A549 (cell line): Measurements from ENCODE around the gene AMIGO2. TPM values are rescaled to one million over a fixed set of nuclear protein-coding genes. Genes with fewer than 3 reads are reported as not detected.
"Not testable (repeated sequence)": the region's sequence is repeated elsewhere in the genome, so short reads cannot be mapped to it uniquely, and the experiment has no call there.

ENCODE experiments used
- ATAC-seq, 2 experiments: fragments of 200-7000 bp in 1 of 2; fragments of >200 bp in 1 of 2; cut with Nextera tagmentation in 1 of 2; cut with Tn5 transposase in 1 of 2; 3 replicates each; pipeline versions ENCODE4 v1.8.0 to v1.9.1; 2018 to 2020; ENCODE audit warnings: mild to moderate bottlenecking in 1 of 2, moderate library complexity in 1 of 2
- CTCF ChIA-PET: fragments of 300-600 bp; sonication (Branson Sonifier 250); formaldehyde crosslinking; extraction: SDS; loops from one replicate; lab custom pipeline; 2021; ENCODE audit warnings: antibody characterized with exemption, inconsistent platforms; lab: Yijun Ruan, JAX
- POLR2A ChIA-PET: fragments of 350-600 bp; formaldehyde crosslinking; extraction: SDS; loops from one replicate; lab custom pipeline; 2021; ENCODE audit warnings: antibody characterized with exemption, inconsistent platforms; lab: Yijun Ruan, JAX
- DNase-seq, 2 experiments: peaks; one replicate each; pipeline versions ENCODE4 v3.0.0 to v3.0.0-alpha.2; 2011 to 2016; ENCODE audit warnings: low read depth in 1 of 2, low spot score in 1 of 2
- FAIRE-seq: peaks from 2 replicates; lab custom pipeline; 2011; peaks lifted over from hg19 to GRCh38; lab: Jason Lieb, UNC
- H3K27ac ChIP-seq, 2 experiments: fragments of >200 bp; sonication (Bioruptor Twin); formaldehyde crosslinking; 3 replicates each; pipeline ENCODE4 v1.5.1; 2016 to 2017
- H3K4me1 ChIP-seq: fragments of >200 bp; sonication (Bioruptor Twin); formaldehyde crosslinking; 3 replicates; pipeline ENCODE4 v1.6.1; 2016
- H3K4me2 ChIP-seq: fragments of >200 bp; sonication (Bioruptor Twin); formaldehyde crosslinking; 3 replicates; pipeline ENCODE4 v1.6.1; 2016
- H3K4me3 ChIP-seq: fragments of >200 bp; sonication (Bioruptor Twin); formaldehyde crosslinking; 3 replicates; pipeline ENCODE4 v1.5.1; 2016
- H3K9me3 ChIP-seq: fragments of >200 bp; sonication (Bioruptor Twin); formaldehyde crosslinking; 3 replicates; pipeline ENCODE4 v1.6.1; 2016
- CBX2 ChIP-seq: fragments of 200-600 bp; sonication (generic); IDR thresholded peaks from 2 replicates; pipeline ENCODE4 v1.6.1; 2016; ENCODE audit warnings: low read depth, mild to moderate bottlenecking, borderline replicate concordance
- CBX8 ChIP-seq: fragments of 200-600 bp; sonication (generic); IDR thresholded peaks from 2 replicates; pipeline ENCODE4 v1.6.1; 2016
- CHD4 ChIP-seq: fragments of 200-600 bp; sonication (generic); IDR thresholded peaks from 2 replicates; pipeline ENCODE4 v1.6.1; 2016; ENCODE audit warnings: antibody characterized with exemption, mild to moderate bottlenecking, borderline replicate concordance
- FOSB ChIP-seq: fragments of 250-450 bp; sonication (Bioruptor Pico); IDR thresholded peaks from 2 replicates; pipeline ENCODE4 v1.5.0; 2020; ENCODE audit warnings: mild to moderate bottlenecking, moderate library complexity
- FOSL2 ChIP-seq, 2 experiments: fragments of 450-650 bp in 1 of 2; fragments of >200 bp in 1 of 2; sonication (Bioruptor Twin) in 1 of 2; formaldehyde crosslinking; IDR thresholded peaks; 2 replicates each; pipeline versions ENCODE4 v1.5.0 to v1.6.1; 2016 to 2020; ENCODE audit warnings: mild to moderate bottlenecking in 1 of 2, moderate library complexity in 1 of 2
- FOXS1 ChIP-seq: fragments of 250-450 bp; sonication (Bioruptor Pico); IDR thresholded peaks from 2 replicates; pipeline ENCODE4 v1.5.0; 2020; ENCODE audit warnings: mild to moderate bottlenecking, moderate library complexity
- KDM1A ChIP-seq: fragments of 200-600 bp; sonication (generic); IDR thresholded peaks from 2 replicates; pipeline ENCODE4 v1.6.1; 2016; ENCODE audit warnings: low read depth, mild to moderate bottlenecking
- MAFK ChIP-seq: fragments of 450-650 bp; IDR thresholded peaks from 2 replicates; pipeline ENCODE4 v1.6.1; 2014; ENCODE audit not compliant: partially characterized antibody
- MAZ ChIP-seq: fragments of 150-350 bp; IDR thresholded peaks from 2 replicates; pipeline ENCODE4 v1.6.1; 2014; ENCODE audit warnings: antibody characterized with exemption, low read depth, low read length, borderline replicate concordance
- NR3C1 ChIP-seq: fragments of >200 bp; sonication (Bioruptor Twin); formaldehyde crosslinking; IDR thresholded peaks from 3 replicates; pipeline ENCODE4 v1.6.1; 2017
- POLR2AphosphoS2 ChIP-seq: conservative IDR thresholded peaks from 2 replicates; pipeline ENCODE4 v1.6.1; 2012; ENCODE audit warnings: low read length, improper control_type of control experiment, inconsistent platforms
- RAD21 ChIP-seq, 2 experiments: fragments of >200 bp in 1 of 2; sonication (Bioruptor Twin) in 1 of 2; formaldehyde crosslinking in 1 of 2; IDR thresholded peaks in 1 of 2; conservative IDR thresholded peaks in 1 of 2; 2 replicates in 1 of 2; 3 replicates in 1 of 2; pipeline ENCODE4 v1.6.1; 2012 to 2018; ENCODE audit warnings: inconsistent platforms in 1 of 2
- RCOR1 ChIP-seq: fragments of 150-350 bp; IDR thresholded peaks from 2 replicates; pipeline ENCODE4 v1.6.1; 2014; ENCODE audit warnings: antibody characterized with exemption, low read length, low read depth
- RFX5 ChIP-seq: fragments of 450-650 bp; IDR thresholded peaks from 2 replicates; pipeline ENCODE4 v1.7.1; 2014; ENCODE audit warnings: antibody characterized with exemption, mild to moderate bottlenecking, moderate library complexity
- RNF2 ChIP-seq: fragments of 200-600 bp; sonication (generic); IDR thresholded peaks from 2 replicates; pipeline ENCODE4 v1.6.1; 2016; ENCODE audit warnings: low read depth, mild to moderate bottlenecking, antibody characterized with exemption, moderate library complexity, borderline replicate concordance
- SREBF2 ChIP-seq: fragments of 450-650 bp; IDR thresholded peaks from 2 replicates; pipeline ENCODE4 v1.6.1; 2014; ENCODE audit warnings: mild to moderate bottlenecking, moderate library complexity
- WGBS: methylation state at CpG from one replicate; pipeline ENCODE4 v1.1.6; 2017; ENCODE audit errors: missing lambda C conversion rate; 5-methylcytosine and 5-hydroxymethylcytosine counted together
- polyA plus RNA-seq, 4 experiments: library from polyadenylated mRNA; depleted of rRNA in 3 of 4; stranded (reverse); fragments of >200 nt; fragmentation: RNase III in 1 of 4; extraction: RNeasy Plus Mini Kit Qiagen cat#74134 plus additional on column Dnase treatment in 1 of 4; gene quantifications; 2 replicates in 3 of 4; 3 replicates in 1 of 4; pipeline ENCODE4 v1.2.3, GENCODE V29; 2011 to 2017
- TF ChIP-seq, protein P1 (sequence below): fragments of >200 bp; sonication (Bioruptor Twin); formaldehyde crosslinking; IDR thresholded peaks from 2 replicates; pipeline ENCODE4 v1.6.1; 2016
- TF ChIP-seq, protein P2 (sequence below): fragments of >200 bp; sonication (Bioruptor Twin); formaldehyde crosslinking; IDR thresholded peaks from 3 replicates; pipeline ENCODE4 v1.5.1; 2016
- TF ChIP-seq, protein P3 (sequence below): fragments of 200-600 bp; sonication (generic); IDR thresholded peaks from 2 replicates; pipeline ENCODE4 v1.6.1; 2016; ENCODE audit warnings: antibody characterized with exemption, mild to moderate bottlenecking, moderate library complexity

AMIGO2 gene
- polyA plus RNA-seq, 2 of the 4 experiments (the other 2 are of a cell fraction) = 288 to 636 TPM

DNA sequence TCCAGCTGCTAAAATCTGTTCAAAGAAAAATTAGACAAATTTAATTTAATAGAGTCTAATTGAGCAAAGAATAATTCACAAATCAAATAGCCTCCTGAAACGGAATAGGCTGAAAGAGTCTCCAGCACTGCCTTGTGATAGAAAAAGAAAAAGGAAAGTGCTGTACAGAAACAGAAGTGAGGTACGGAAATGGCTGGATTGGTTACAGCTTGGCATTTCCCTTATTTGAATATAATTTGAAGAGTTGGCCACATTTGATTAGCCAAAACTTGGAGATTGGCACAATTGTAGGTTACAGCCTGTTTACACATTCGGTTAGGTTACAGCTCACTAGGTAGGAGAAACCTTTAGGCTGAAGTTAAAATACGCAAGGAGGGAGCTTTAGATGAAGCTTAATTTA is 25.1 kb downstream of the AMIGO2 start:
- POLR2A ChIA-PET = no interaction called here
- TF ChIP-seq POLR2AphosphoS2 = no peak
- TF ChIP-seq, all 56 proteins: peak for 0
- H3K4me2 ChIP-seq = no peak overlapping the region
- CTCF ChIA-PET = interaction anchor here (0.8 to 4.4 kb wide), 3 partner anchors 15 to 930 kb away, joined by 3 to 25 read pairs (median 3); no protein-coding TSS in a partner anchor
- no peak for DNase-seq
- 87% methylated on average over 4 of the region's 4 CpGs for WGBS
- FAIRE-seq = no peak
- H3K4me3 ChIP-seq = no peak overlapping the region
- H3K4me1 ChIP-seq = no peaks in the 10 kb centered on the region
- peaks cover 17% of the 10 kb centered on the region; the same call in 2 of the 3 replicates for H3K9me3 ChIP-seq
- no peak for ATAC-seq
- H3K27ac ChIP-seq = no peak overlapping the region

- H3K4me3 ChIP-seq = no peak overlapping the region
- ATAC-seq (no peak), FAIRE-seq (no peak), DNase-seq (no peak)
- no peak for TF ChIP-seq MAZ
- TF ChIP-seq FOXS1 (CRISPR knock-in tag) = no peak
- TF ChIP-seq RNF2 = no peak
- TF ChIP-seq CBX2 = no peak
- TF ChIP-seq NR3C1 = no peak
- H3K4me1 ChIP-seq = no peaks in the 10 kb centered on the region
- ChIA-PET CTCF (interaction anchor here (0.8 to 4.4 kb wide), 3 partner anchors 16 to 929 kb away, joined by 3 to 25 read pairs (median 3); no protein-coding TSS in a partner anchor), POLR2A (interaction anchor here (0.5 kb wide), 1 partner anchor 20 kb away, joined by 4 read pairs; no protein-coding TSS in a partner anchor)
- H3K4me2 ChIP-seq = no peak overlapping the region
- no peak overlapping the region for H3K27ac ChIP-seq
- H3K9me3 ChIP-seq = peaks cover 17% of the 10 kb centered on the region; the same call in 2 of the 3 replicates
These were observed 25.8 kb downstream of the AMIGO2 start for GRCh38 chr12:47053961-47054360.

- POLR2A ChIA-PET = no interaction called here
- no peak for ATAC-seq
- WGBS = 48% methylated on average over 2 of the region's 2 CpGs
- peaks cover 17% of the 10 kb centered on the region; the same call in 2 of the 3 replicates for H3K9me3 ChIP-seq
- no peak overlapping the region for H3K4me2 ChIP-seq
- no peak overlapping the region for H3K27ac ChIP-seq
- TF ChIP-seq, protein P1, sequence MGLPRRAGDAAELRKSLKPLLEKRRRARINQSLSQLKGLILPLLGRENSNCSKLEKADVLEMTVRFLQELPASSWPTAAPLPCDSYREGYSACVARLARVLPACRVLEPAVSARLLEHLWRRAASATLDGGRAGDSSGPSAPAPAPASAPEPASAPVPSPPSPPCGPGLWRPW = no peak
- no peak for TF ChIP-seq NR3C1
- TF ChIP-seq, protein P2, sequence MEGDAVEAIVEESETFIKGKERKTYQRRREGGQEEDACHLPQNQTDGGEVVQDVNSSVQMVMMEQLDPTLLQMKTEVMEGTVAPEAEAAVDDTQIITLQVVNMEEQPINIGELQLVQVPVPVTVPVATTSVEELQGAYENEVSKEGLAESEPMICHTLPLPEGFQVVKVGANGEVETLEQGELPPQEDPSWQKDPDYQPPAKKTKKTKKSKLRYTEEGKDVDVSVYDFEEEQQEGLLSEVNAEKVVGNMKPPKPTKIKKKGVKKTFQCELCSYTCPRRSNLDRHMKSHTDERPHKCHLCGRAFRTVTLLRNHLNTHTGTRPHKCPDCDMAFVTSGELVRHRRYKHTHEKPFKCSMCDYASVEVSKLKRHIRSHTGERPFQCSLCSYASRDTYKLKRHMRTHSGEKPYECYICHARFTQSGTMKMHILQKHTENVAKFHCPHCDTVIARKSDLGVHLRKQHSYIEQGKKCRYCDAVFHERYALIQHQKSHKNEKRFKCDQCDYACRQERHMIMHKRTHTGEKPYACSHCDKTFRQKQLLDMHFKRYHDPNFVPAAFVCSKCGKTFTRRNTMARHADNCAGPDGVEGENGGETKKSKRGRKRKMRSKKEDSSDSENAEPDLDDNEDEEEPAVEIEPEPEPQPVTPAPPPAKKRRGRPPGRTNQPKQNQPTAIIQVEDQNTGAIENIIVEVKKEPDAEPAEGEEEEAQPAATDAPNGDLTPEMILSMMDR = no peak
- TF ChIP-seq, protein P3, sequence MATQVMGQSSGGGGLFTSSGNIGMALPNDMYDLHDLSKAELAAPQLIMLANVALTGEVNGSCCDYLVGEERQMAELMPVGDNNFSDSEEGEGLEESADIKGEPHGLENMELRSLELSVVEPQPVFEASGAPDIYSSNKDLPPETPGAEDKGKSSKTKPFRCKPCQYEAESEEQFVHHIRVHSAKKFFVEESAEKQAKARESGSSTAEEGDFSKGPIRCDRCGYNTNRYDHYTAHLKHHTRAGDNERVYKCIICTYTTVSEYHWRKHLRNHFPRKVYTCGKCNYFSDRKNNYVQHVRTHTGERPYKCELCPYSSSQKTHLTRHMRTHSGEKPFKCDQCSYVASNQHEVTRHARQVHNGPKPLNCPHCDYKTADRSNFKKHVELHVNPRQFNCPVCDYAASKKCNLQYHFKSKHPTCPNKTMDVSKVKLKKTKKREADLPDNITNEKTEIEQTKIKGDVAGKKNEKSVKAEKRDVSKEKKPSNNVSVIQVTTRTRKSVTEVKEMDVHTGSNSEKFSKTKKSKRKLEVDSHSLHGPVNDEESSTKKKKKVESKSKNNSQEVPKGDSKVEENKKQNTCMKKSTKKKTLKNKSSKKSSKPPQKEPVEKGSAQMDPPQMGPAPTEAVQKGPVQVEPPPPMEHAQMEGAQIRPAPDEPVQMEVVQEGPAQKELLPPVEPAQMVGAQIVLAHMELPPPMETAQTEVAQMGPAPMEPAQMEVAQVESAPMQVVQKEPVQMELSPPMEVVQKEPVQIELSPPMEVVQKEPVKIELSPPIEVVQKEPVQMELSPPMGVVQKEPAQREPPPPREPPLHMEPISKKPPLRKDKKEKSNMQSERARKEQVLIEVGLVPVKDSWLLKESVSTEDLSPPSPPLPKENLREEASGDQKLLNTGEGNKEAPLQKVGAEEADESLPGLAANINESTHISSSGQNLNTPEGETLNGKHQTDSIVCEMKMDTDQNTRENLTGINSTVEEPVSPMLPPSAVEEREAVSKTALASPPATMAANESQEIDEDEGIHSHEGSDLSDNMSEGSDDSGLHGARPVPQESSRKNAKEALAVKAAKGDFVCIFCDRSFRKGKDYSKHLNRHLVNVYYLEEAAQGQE = no peak
- TF ChIP-seq RFX5 = no peak
- no peak for TF ChIP-seq RAD21 (conservative IDR thresholded peaks at IDR 0.05 in 1 of 2, IDR thresholded peaks at IDR 0.05 in 1 of 2)
- no peak for TF ChIP-seq CBX8
- no peak for TF ChIP-seq RNF2
- TF ChIP-seq FOSL2 (IDR thresholded peaks at IDR 0.05) = no peak
- no peak for TF ChIP-seq FOSL2 (CRISPR knock-in tag; IDR thresholded peaks at IDR 0.05)
- TF ChIP-seq FOSB (CRISPR knock-in tag) = no peak
- TF ChIP-seq CHD4 = no peak
- no peak for TF ChIP-seq KDM1A
- TF ChIP-seq SREBF2 = no peak
- no peak for TF ChIP-seq RCOR1
- no peak for TF ChIP-seq MAFK
- TF ChIP-seq, all 56 proteins: peak for 0
- FAIRE-seq (no peak), DNase-seq (no peak)
- CTCF ChIA-PET = interaction anchor here (1.4 to 4.4 kb wide), 2 partner anchors 12 to 18 kb away, joined by 3 to 25 read pairs; no protein-coding TSS in a partner anchor
- H3K4me3 ChIP-seq = no peak overlapping the region
- no peaks in the 10 kb centered on the region for H3K4me1 ChIP-seq
These were observed 27.5 kb downstream of the AMIGO2 start for GRCh38 chr12:47052274-47052673.

GRCh38 chr12:47051291-47051690 is 28.5 kb downstream of the AMIGO2 start:
- H3K4me3 ChIP-seq, FAIRE-seq, DNase-seq, ATAC-seq, H3K4me1 ChIP-seq, H3K4me2 ChIP-seq, POLR2A ChIA-PET, H3K27ac ChIP-seq: not testable (repeated sequence)
- WGBS = 68% methylated on average over 3 of the region's 3 CpGs
- CTCF ChIA-PET = interaction anchor here (0.7 to 4.4 kb wide), 2 partner anchors 19 to 230 kb away, joined by 3 to 25 read pairs; no protein-coding TSS in a partner anchor
- peaks cover 14% of the 10 kb centered on the region; the same call in 2 of the 3 replicates for H3K9me3 ChIP-seq
